RWPE1 (cell line): Measurements from ENCODE around the gene TUSC1.

Experiments used
- CTCF ChIA-PET: fragments of 350-600 bp; sonication (Branson Sonifier 250); formaldehyde crosslinking; extraction: SDS; loops from one replicate; lab custom pipeline; 2021; lab: Yijun Ruan, JAX
- POLR2A ChIA-PET: fragments of 400-600 bp; formaldehyde crosslinking; extraction: SDS; loops from one replicate; lab custom pipeline; 2020; ENCODE audit warnings: antibody characterized with exemption; ENCODE audit not compliant: low non-redundant PET; lab: Yijun Ruan, JAX
- DNase-seq: peaks from one replicate; pipeline ENCODE4 v3.0.0; 2012; ENCODE audit warnings: low spot score
- H3K27ac ChIP-seq: fragments of 450-650 bp; 2 replicates; pipeline ENCODE4 v1.5.1; 2017
- TF ChIP-seq, protein P1 (sequence below): fragments of 450-650 bp; conservative IDR thresholded peaks from 2 replicates; pipeline ENCODE4 v1.5.1; 2017; ENCODE audit warnings: low read depth, mild to moderate bottlenecking

Gene TUSC1

DNA sequence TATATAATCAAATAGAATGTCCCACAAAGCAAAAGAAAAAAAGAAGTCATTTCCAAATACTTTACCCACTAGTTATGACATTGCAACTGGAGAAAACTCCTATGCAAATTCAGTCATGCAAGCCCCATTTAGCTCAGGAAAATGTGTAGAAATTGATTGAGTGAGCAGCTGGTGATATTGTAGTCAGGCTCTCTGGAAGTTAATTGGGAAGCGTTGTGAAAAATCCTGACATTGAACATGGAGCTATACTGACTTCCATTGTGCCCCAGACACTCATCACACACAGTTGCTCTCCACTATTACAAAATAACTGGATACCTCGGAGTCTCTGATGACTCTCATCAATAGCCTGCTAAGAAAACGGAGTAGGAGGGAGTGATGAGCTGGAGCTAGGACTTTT lies 49.0 kb downstream of the TUSC1 start:
- DNase-seq: no peak
- TF ChIP-seq, protein P1, sequence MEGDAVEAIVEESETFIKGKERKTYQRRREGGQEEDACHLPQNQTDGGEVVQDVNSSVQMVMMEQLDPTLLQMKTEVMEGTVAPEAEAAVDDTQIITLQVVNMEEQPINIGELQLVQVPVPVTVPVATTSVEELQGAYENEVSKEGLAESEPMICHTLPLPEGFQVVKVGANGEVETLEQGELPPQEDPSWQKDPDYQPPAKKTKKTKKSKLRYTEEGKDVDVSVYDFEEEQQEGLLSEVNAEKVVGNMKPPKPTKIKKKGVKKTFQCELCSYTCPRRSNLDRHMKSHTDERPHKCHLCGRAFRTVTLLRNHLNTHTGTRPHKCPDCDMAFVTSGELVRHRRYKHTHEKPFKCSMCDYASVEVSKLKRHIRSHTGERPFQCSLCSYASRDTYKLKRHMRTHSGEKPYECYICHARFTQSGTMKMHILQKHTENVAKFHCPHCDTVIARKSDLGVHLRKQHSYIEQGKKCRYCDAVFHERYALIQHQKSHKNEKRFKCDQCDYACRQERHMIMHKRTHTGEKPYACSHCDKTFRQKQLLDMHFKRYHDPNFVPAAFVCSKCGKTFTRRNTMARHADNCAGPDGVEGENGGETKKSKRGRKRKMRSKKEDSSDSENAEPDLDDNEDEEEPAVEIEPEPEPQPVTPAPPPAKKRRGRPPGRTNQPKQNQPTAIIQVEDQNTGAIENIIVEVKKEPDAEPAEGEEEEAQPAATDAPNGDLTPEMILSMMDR: no peak
- no peak overlapping the region for H3K27ac ChIP-seq
- CTCF ChIA-PET: interaction anchor here (1.3 kb wide), 1 partner anchor 12 kb away, joined by 3 read pairs; no protein-coding TSS in a partner anchor
- POLR2A ChIA-PET: no interaction called here
